BE2C (cell line): Measurements from ENCODE around the gene TRABD2B.

Experiments
- DNase-seq: peaks from one replicate; pipeline ENCODE4 v3.0.0-alpha.2; 2020
- H3K27me3 ChIP-seq: fragments of 250-450 bp; sonication (Bioruptor Pico); 2 replicates; pipeline ENCODE4 v1.5.1; 2020; ENCODE audit warnings: mild to moderate bottlenecking
- H3K36me3 ChIP-seq: fragments of 250-450 bp; sonication (Bioruptor Pico); 2 replicates; pipeline ENCODE4 v1.5.1; 2020; ENCODE audit warnings: mild to moderate bottlenecking
- H3K4me1 ChIP-seq: fragments of 250-450 bp; sonication (Bioruptor Pico); 2 replicates; pipeline ENCODE4 v1.5.1; 2020
- H3K4me3 ChIP-seq: 2 replicates; pipeline ENCODE4 v1.5.1; 2011; ENCODE audit warnings: low read depth, low read length
- H3K9me3 ChIP-seq: fragments of 250-450 bp; sonication (Bioruptor Pico); 2 replicates; pipeline ENCODE4 v1.5.1; 2020
- TF ChIP-seq, protein P1 (sequence below): IDR thresholded peaks from 2 replicates; pipeline ENCODE4 v1.5.1; 2012; ENCODE audit warnings: mild to moderate bottlenecking, low read depth, low read length

Gene TRABD2B

DNA sequence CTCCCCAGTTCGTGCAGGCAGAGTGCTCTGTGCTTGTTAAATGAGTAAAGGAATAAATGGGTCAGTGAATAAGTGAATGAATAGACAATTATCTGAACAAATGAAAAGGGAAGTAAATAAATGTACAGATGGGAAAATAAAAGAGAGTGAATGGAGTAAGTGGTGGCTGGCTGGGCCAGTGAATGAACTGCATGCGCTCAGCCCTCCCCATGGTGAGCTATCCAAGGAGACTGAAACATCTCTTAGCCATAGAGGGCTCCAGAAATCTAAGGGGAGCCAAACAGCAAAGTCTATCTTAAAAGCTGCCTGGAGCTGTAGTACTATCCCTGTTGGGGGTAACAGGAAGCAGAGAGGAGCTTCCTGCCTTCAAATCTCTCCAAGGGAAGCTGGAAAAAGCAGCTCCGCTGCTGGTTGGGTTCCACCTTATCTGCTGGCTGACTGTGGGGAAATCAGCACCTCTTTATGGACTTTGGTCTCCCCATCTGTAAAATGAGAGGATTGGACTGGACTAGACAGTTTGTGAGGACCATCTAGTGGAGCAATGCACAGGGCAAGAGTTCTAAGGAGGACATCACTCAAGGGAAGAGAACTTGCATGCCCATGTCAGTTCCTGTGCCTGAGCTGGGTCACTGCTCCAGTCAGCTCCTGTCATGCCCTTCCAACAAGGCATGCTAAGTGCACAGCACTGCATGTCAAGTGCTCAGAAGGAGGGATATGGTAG lies 77.9 kb downstream of the TRABD2B start:
- no peak for DNase-seq
- TF ChIP-seq, protein P1, sequence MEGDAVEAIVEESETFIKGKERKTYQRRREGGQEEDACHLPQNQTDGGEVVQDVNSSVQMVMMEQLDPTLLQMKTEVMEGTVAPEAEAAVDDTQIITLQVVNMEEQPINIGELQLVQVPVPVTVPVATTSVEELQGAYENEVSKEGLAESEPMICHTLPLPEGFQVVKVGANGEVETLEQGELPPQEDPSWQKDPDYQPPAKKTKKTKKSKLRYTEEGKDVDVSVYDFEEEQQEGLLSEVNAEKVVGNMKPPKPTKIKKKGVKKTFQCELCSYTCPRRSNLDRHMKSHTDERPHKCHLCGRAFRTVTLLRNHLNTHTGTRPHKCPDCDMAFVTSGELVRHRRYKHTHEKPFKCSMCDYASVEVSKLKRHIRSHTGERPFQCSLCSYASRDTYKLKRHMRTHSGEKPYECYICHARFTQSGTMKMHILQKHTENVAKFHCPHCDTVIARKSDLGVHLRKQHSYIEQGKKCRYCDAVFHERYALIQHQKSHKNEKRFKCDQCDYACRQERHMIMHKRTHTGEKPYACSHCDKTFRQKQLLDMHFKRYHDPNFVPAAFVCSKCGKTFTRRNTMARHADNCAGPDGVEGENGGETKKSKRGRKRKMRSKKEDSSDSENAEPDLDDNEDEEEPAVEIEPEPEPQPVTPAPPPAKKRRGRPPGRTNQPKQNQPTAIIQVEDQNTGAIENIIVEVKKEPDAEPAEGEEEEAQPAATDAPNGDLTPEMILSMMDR: no peak
- Histone ChIP-seq H3K36me3 (no peaks in the 10 kb centered on the region), H3K9me3 (no peaks in the 10 kb centered on the region), H3K4me3 (no peak overlapping the region), H3K27me3 (no peaks in the 10 kb centered on the region), H3K4me1 (peaks cover 10% of the 10 kb centered on the region)

DNA sequence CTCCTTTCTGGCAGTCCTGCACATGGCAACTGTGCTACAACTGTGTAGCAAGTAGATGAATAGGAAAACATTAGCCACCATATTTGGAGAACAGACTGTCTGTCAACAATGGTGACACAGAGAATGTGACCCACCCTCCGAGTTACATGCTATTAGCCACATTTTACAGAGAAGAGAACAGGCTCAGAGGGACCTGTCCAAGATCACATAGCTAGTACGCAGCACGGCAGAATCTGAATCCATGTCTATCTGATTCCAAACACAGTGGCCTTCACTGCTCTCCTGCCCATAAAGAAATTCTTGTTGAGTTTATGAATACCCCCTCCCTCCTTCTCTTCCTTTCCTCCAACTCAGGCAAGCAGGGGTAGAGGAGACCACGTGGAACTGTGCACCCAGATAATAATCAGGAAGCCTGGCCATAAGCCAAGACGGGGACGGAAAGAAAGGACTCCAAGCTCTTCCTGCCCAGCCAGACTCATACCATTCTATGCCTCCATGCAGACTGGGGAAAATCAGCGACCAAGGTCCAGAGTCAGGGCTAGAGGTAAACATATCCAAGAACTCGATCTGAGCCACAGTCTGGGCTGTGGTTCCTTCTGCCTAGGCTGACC lies 78.8 kb downstream of the TRABD2B start:
- DNase-seq: peak; percentile 63
- H3K9me3 ChIP-seq: no peaks in the 10 kb centered on the region
- H3K36me3 ChIP-seq: no peaks in the 10 kb centered on the region
- no peaks in the 10 kb centered on the region for H3K27me3 ChIP-seq
- H3K4me3 ChIP-seq: no peak overlapping the region
- TF ChIP-seq, protein P1: no peak
- peaks cover 10% of the 10 kb centered on the region for H3K4me1 ChIP-seq

DNA sequence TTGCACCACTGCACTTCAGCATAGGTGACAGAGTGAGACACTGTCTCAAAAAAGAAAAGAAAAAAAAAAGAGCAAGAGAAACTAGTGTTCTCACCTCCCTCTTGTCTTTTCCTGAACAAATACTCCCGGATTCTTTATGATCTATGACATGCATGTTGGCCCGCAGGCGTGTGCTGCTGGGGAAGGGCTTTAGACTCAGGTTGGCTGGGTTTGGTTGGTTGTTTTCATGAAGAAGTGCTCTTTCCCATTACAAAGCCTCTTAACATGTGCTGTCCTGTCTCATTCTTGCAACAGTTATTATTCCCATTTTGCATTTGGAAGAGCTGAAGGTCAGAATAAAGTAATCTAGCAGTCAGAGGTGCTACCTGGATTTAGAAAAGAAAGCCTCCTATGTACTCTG lies 79.5 kb downstream of the TRABD2B start:
- TF ChIP-seq, protein P1: no peak
- Histone ChIP-seq H3K4me1 (peaks cover 10% of the 10 kb centered on the region), H3K36me3 (no peaks in the 10 kb centered on the region), H3K27me3 (no peaks in the 10 kb centered on the region), H3K4me3 (no peak overlapping the region), H3K9me3 (no peaks in the 10 kb centered on the region)
- DNase-seq: no peak

DNA sequence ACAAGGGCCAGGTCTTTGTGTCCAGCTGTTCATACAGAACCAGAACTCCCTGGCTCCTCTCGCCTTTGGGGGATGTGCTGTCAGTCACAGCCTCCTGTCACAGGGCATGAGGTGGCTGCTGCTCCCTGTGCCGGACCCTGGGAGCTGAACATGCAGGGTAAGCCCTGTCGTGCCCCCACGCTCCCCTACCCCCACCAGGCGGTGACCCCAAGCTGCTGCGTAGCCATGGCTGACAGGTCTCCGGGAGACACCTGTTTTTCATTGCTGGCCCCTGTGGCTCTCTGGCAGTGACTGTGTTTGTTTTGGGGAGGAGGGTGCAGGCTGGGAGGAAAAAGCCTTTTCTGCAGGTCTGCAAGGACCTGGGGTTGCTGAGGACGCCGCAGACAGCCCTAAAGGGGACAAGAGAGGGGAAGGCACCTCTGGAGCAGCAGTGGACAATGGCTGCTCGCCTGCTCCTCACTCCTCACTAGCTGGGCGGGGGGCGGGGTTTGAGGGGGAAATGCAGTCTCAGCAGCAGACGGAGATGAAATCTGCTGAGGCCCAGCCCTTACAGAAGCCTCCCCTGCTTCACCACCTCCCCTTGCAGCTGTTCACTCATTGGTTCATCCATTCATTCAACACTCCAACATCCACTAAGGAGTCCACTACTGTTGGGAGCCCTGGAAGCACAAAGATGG lies 81.4 kb downstream of the TRABD2B start:
- DNase-seq: peak; percentile 32
- TF ChIP-seq, protein P1: no peak
- H3K4me1 ChIP-seq: peaks cover 10% of the 10 kb centered on the region
- no peak overlapping the region for H3K4me3 ChIP-seq
- H3K27me3 ChIP-seq: no peaks in the 10 kb centered on the region
- no peaks in the 10 kb centered on the region for H3K9me3 ChIP-seq
- no peaks in the 10 kb centered on the region for H3K36me3 ChIP-seq

DNA sequence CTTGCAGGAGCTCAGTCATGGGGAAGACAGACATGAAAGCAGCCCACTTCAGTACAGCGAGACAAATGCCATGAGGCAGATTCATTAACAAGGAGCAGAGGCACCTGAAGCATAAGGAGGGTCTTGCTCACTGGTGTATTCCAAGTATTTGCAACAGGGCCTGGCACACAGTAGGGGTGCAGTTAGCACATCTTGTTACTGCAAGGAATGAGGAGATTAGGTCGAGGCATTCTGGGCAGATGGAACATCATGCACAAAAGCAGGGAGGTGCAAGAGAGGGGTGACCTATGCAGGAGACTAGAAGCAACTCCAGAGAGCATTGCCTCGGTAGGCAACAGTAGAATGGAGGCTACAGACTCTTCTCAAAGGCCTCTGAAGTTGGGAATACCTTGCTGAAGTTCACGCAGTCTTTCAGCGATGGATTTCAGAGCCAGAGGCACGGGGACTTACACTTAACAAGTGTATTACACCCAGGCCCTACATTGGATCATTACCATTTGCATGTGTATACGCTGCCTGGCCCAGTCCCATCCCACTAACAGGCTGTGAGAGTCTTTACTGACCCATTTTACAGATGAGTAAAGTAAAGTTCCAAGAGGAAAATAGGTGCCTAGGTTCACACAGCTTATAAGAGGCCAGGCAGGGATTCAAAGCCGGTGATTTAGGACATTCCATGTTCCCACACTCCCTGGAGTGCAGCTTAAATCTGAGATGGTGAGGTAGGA lies 82.1 kb downstream of the TRABD2B start:
- H3K36me3 ChIP-seq: no peaks in the 10 kb centered on the region
- peaks cover 10% of the 10 kb centered on the region for H3K4me1 ChIP-seq
- no peaks in the 10 kb centered on the region for H3K9me3 ChIP-seq
- TF ChIP-seq, protein P1: no peak
- no peaks in the 10 kb centered on the region for H3K27me3 ChIP-seq
- DNase-seq: no peak
- H3K4me3 ChIP-seq: no peak overlapping the region
